ENCODE measurements around the gene OTOR.

Gene OTOR

DNA sequence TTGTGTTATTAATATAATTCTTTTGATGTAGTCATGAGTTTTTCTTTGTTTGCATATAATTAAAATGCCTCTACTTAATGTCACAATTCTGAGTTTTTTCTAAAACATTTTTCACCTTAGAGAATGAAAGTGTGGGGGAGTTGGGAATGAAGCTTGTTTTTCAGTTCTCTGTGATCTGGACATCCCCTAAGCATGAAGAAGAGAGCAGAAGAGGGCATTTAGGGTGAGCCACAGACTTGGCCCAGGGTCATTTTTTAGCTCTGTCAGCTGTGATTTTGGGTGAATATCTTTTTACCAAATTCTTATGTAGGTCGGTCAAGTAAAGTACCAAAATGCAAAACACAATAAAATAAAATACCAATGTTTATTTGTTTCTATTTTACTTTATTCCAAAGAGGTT lies 3.9 kb downstream of the OTOR start:
- no peak for DNase-seq

DNA sequence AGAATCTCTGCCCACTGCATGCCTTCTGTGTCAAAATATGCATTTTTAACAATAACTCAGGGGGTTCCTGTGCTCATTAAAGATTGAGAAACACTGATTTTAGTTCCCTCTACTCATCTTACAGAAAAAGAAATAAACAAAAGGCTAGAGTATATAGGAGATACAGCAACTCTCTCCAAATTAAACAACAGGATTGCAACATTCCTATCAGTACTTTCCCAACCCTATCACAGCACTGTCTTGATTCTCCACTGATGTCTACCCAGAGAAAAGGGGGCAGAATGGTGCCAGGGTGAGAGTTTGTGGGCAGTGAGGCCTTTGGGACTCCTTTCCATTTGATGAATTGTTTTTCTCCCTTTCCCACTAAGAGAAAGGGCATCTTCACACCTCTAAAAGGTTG lies 4.7 kb downstream of the OTOR start:
- no peak for DNase-seq

DNA sequence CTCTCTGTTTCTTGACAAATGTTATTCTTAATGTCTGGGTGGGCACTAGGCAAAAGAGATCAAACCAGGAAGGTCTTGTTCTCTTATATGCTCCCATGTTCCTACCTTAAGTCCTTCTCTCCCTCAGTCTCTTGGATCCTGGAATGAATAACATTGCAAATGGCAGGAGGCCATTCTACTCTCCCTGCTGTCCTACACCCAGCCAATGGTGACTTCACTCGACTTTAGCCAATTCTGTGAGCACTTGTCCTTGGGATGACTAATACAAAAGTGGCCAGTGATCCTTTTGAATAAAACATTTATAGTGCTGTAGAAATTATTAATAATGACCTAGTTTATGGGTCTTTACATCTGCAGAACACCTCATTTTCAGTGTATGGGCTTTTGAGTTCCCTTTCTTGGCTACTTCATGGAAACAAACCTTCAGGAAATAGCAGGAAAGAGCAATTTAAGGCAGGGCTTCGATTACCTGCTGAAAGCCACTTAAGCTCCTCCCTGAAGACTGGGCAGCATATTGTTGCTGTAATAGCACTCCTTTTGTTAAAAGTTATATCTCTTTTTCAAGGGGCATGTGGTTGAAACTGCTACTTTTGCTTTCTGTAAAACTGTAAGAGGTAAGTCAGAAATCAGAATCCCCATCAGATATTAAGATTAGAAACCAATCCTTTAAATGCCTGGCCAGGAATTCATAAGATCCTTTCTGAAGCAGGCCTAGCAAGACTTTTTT lies 10.5 kb downstream of the OTOR start:
- no peak for DNase-seq

DNA sequence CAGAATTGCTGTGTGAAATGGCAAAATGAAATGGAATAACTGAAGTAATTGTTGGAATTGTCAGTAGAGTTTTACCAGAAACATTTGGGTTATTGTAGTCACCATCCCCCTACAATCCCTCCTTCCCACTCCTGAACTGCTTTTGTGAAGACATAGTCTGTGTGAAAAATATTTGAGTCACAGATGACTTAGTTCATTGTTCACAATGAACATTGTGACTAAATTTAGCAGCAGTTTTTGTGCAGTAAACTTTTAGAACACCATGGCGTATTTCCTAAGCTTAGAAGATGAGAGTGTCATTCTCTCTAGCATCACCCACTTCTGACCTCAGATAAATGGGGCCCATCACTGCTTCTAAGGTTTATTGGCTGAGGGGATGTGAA lies 11.0 kb downstream of the OTOR start:
- no peak for DNase-seq

DNA sequence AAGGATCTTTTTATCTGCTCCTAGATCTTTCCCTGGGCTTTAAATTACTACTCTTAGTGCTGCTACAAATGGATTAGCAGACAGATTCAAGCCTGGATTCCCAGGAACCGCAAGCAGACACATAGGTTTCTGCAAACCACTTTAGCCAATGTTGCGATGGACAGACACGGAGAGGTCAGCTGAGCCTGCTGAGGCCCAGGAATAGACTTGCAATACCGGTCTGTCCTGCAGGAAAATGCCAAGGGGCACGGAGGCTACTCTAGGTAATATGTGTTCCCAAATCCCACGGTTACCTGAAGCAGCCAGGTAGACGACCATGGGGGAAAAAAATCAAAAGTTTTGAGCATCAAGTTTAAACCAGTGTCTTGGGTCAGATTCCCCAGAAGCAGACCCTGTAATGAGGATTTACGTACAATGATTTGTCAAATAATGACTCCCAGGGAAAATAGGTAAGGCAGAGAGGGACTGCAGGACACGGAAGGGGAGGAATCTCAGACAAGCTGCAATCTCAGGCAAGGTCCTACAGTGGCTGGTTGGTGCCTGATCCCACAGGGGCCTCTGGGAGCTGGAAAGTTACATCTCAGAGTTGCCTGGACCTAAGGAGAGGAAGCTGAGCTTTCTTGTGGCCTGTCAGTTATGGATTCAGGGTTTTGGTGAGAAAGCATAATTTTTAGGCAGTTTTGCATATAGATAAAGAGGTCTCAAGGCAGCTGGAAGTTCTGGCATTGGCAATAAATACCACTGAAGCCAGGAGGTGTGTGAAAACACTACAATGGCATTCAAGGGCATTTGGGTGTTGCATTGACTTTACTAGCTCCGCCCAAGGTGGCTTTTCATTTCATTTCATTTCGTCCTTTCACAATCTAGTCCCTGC lies 12.5 kb downstream of the OTOR start:
- no peak for DNase-seq

DNA sequence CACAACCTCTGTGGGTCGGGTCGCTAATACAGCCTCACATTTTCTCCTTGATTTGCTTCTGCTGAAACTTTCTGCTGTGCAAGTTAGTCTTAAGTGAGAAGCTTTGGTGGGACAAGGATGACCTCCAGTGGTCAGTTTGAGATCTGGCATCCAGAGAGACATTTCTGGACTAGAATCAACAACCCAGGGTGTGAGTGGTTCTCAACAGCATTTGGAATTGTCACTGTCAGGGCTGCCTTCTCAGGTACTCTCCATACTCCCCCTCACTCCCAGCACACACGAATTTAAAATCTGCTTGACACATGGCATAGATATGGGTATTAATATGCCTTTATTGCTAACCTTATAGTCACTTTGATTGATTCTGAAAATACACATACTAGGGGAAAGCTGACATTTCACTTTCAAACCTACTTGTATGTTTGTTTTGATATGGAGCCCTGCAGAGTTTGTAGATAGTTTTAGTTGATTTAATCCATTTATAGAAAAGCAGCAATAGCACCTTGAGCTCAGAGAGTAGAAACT lies 13.2 kb downstream of the OTOR start:
- DNase-seq: peak; percentile 69

DNA sequence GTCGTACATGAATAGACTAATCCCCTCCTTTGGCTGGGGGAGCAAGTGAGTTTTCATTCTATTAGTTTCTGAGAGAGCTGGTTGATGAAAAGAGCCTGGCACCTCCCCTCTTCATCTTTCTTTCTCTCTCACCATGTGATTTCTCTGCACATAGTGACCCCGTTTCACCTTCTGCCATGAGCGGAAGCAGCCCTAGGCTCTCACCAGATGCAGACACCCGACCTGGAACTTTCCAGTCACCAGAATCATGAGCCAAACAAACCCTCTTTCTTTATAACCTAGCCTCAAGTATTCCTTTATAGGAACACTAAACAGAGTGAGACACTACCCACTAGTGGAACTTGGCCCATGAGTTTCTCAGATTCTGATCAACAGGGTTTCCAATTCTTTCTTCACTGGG lies 16.4 kb downstream of the OTOR start:
- no peak for DNase-seq

DNA sequence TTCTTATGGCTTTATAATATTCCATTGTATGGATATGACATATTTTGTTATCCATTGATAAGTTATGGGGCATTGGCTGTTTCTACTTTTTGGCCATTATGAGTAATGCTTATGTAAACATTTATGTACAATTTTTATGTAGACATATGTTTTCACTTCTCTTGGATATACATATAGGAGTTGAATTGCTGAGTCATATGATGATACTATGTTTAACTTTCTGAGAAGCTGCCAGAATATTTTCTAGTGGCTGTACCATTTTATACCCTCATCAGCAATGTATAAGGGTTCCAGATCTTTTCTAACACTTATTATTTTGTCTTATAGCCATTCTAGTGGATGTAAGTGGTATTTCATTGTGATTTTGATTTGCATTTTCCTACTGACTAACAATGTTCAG lies 23.1 kb downstream of the OTOR start:
- DNase-seq: no peak

DNA sequence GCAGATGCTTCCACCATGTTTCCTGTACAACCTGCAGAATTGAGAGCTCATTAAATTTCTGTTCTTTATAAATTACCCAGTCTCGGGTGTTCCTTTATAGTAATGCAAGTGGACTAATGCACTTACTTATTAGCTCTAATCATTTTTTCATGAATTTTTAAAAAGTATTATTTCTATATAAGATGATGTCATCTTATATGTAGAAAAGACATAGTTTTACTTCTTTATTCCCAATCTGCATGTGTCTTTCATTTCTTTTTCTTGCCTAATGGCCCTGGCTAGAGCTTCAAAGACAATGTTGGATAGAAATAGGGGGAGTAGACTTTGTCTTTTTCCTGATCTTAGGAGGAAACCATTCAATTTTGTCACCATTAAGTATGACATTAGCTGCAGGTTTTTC lies 27.8 kb downstream of the OTOR start:
- no peak for DNase-seq

DNA sequence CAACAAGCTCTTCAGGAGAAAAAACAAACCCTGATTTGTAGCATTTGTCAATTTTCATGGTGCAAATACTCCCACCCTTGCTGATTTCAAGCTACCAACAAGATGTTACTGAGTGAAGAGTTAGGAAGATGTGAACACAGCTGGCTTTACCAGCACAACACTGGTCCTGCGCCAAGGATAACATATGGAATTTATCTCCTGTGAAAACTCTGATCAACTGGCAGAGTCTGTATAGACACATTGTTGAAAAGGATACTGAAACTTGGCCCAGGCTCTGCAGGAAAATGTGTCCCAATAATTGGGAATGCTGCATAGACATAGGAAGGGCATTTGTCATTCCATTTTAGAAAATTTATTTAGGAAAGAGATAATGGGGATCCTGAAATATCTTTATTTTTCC lies 29.0 kb downstream of the OTOR start:
- no peak for DNase-seq

DNA sequence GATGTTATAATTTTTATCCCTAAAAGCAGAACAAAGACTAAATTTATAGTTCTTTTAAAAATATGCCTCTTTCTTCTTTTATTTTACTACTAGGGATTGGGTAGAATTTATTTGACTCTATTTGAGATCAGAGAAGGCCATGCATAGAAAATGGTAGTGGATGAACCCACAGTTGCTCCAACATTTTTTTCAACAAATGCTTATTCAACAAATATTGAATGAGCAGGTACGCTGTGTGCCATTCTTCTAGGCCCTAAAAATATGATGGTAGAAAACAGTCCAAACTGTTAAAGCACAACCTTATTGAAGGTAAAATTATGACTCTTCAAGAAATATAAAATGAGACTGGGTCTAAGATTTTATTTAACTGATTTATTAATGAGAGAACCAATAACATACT lies 30.0 kb downstream of the OTOR start:
- no peak for DNase-seq

DNA sequence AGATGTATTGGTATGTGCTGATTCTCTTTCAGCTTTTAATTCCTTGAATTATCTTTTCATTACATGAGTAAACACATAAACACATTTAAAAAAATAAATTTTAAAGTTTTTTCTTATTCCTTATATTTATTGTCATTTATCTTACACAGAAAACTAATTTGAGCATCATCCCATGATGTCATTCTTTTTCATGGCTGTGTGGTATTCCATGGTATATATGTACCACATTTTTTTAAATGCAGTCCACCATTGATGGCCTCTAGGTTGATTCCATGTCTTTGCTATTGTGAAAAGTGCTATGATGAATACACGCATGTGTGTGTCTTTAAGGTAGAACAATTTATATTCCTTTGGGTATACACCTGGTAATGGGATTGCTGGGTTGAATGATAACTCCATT lies 33.3 kb downstream of the OTOR start:
- DNase-seq: no peak

DNA sequence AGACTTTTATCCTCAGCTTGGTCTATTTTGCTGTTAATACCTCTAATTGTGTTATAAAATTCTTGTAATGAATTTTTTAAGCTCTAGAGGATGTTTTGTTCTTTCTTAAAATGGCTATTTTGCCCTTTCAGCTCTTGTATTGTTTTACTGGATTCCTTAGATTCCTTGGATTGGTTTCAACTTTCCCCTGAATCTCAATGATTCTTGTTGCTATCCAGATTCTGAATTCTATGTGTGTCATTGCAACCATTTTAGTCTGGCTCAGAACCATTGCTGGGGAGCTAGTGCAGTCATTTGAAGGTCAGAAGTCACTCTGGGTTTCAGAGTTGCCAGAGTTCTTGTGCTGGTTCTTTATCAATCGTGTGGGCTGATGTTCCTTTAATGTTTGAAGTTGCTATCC lies 37.1 kb downstream of the OTOR start:
- peak; percentile 29 for DNase-seq
